KMS-11 (cell line): ENCODE results near the gene DAP.

ENCODE experiments used
- H2AFZ ChIP-seq: fragments of 200-600 bp; sonication (generic); 2 replicates; pipeline ENCODE4 v1.6.1; 2016; ENCODE audit warnings: antibody characterized with exemption, mixed run types, low read depth
- H3K27ac ChIP-seq: fragments of 200-600 bp; sonication (generic); 2 replicates; pipeline ENCODE4 v1.6.1; 2016; ENCODE audit warnings: mild to moderate bottlenecking, mixed run types
- H3K27me3 ChIP-seq: fragments of 200-600 bp; sonication (generic); 2 replicates; pipeline ENCODE4 v1.6.1; 2017; ENCODE audit warnings: mild to moderate bottlenecking, low read depth, mixed run types, moderate library complexity; ENCODE audit not compliant: insufficient read depth
- H3K36me3 ChIP-seq: fragments of 200-600 bp; sonication (generic); 2 replicates; pipeline ENCODE4 v1.6.1; 2017; ENCODE audit warnings: mild to moderate bottlenecking, mixed run types; ENCODE audit not compliant: insufficient read depth
- H3K4me1 ChIP-seq: fragments of 200-600 bp; sonication (generic); 2 replicates; pipeline ENCODE4 v1.6.1; 2016; ENCODE audit warnings: mild to moderate bottlenecking, low read depth, mixed run types; ENCODE audit not compliant: poor library complexity, severe bottlenecking
- H3K4me2 ChIP-seq: fragments of 200-600 bp; sonication (generic); 2 replicates; pipeline ENCODE4 v1.7.0; 2016; ENCODE audit warnings: mild to moderate bottlenecking, mixed run types
- H3K4me3 ChIP-seq: fragments of 200-600 bp; sonication (generic); IDR thresholded peaks from 2 replicates; pipeline ENCODE4 v1.6.1; 2017; ENCODE audit warnings: low read depth, low read length, mixed read lengths; ENCODE audit not compliant: insufficient read depth
- H3K79me2 ChIP-seq: fragments of 200-600 bp; sonication (generic); 2 replicates; pipeline ENCODE4 v1.6.1; 2016; ENCODE audit warnings: low read depth, mixed run types; ENCODE audit not compliant: insufficient read depth
- H3K9ac ChIP-seq: fragments of 200-600 bp; sonication (generic); 2 replicates; pipeline ENCODE4 v1.6.1; 2016; ENCODE audit warnings: mild to moderate bottlenecking, mixed run types
- H4K20me1 ChIP-seq: fragments of 200-600 bp; sonication (generic); 2 replicates; pipeline ENCODE4 v1.6.1; 2016; ENCODE audit warnings: mild to moderate bottlenecking, mixed run types; ENCODE audit not compliant: insufficient read depth
- CTCF ChIP-seq: fragments of 200-600 bp; sonication (generic); conservative IDR thresholded peaks from 2 replicates; pipeline ENCODE4 v1.6.1; 2017; ENCODE audit warnings: low read depth, mild to moderate bottlenecking, antibody characterized with exemption, low read length, moderate library complexity, mixed read lengths

The DAP gene

GRCh38 chr5:10711562-10711961 lies 49.5 kb downstream of the DAP start:
- Histone ChIP-seq H4K20me1 (no peaks in the 10 kb centered on the region), H3K4me3 (no peak overlapping the region), H3K4me1 (no peaks in the 10 kb centered on the region), H3K36me3 (no peaks in the 10 kb centered on the region), H3K4me2 (no peak overlapping the region), H2AFZ (no peak overlapping the region), H3K27me3 (no peaks in the 10 kb centered on the region), H3K79me2 (no peaks in the 10 kb centered on the region), H3K27ac (no peak overlapping the region), H3K9ac (no peak overlapping the region)
- no peak for TF ChIP-seq CTCF

DNA sequence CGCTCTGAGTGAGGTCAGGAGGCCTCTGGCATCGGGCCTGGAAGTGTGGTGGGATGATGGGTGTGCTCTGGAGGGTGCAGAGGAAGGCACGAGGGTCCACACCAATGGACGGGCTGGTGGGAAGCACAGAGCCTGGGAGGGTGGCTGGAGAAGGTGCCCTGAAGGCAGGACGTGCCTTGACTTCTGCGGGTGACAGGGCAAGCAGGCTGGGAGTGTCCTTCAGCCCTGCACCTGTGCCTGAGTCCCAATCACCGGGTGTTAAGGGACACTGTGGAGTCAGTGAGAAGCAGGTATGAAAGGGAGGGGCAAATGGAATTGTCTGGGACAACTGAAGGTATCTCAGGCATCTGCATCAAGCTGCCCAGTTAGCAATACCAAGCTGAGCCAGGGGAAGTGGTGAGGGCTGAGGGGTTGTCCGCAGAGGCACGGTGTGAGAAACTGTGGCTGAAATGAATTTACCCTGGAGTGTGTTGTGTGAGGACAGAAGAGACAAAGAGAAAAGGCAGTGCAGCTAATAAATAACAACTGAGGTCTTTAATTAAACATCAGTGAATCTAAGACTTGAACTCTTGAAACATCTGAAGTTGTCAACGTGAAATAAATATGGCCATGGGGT lies 50.4 kb downstream of the DAP start:
- TF ChIP-seq CTCF = no peak
- Histone ChIP-seq H3K27me3 (no peaks in the 10 kb centered on the region), H3K79me2 (no peaks in the 10 kb centered on the region), H3K4me1 (no peaks in the 10 kb centered on the region), H3K9ac (no peak overlapping the region), H3K36me3 (no peaks in the 10 kb centered on the region), H2AFZ (no peak overlapping the region), H4K20me1 (no peaks in the 10 kb centered on the region), H3K4me3 (no peak overlapping the region), H3K27ac (no peak overlapping the region), H3K4me2 (no peak overlapping the region)

- no peak overlapping the region for H3K9ac ChIP-seq
- H3K27ac ChIP-seq = no peak overlapping the region
- no peaks in the 10 kb centered on the region for H4K20me1 ChIP-seq
- TF ChIP-seq CTCF = no peak
- no peaks in the 10 kb centered on the region for H3K27me3 ChIP-seq
- H3K4me2 ChIP-seq = no peak overlapping the region
- no peak overlapping the region for H3K4me3 ChIP-seq
- H3K36me3 ChIP-seq = no peaks in the 10 kb centered on the region
- no peaks in the 10 kb centered on the region for H3K79me2 ChIP-seq
- H3K4me1 ChIP-seq = peaks cover 4% of the 10 kb centered on the region
- H2AFZ ChIP-seq = no peak overlapping the region
Observed at GRCh38 chr5:10709933-10710332, 51.1 kb downstream of the DAP start.

DNA sequence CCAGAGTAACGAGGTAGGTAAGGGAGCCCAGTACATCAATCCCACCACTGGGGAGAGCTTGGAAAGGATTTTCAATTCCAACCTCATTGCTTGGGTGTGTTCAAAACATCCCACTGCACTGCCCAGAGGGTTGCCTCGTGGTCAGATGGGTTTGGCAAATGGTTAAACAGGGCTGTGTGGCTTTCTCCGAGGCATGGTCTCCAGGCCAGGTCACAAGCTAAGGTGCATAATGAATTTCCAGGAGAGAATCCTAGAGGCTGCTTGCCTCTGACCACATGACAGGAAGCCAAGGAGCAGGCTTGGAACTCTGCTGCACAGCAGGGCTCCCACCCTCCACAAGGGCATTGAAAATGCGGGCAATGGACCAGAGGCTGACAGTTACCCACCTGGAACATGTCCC lies 51.6 kb downstream of the DAP start:
- Histone ChIP-seq H3K4me3 (no peak overlapping the region), H3K9ac (no peak overlapping the region), H3K27me3 (no peaks in the 10 kb centered on the region), H3K27ac (no peak overlapping the region), H3K79me2 (no peaks in the 10 kb centered on the region), H2AFZ (no peak overlapping the region), H3K4me2 (no peak overlapping the region), H4K20me1 (no peaks in the 10 kb centered on the region), H3K4me1 (peaks cover 5% of the 10 kb centered on the region), H3K36me3 (no peaks in the 10 kb centered on the region)
- TF ChIP-seq CTCF = no peak
